Fibroblast of pulmonary artery (primary cell): ENCODE data around the gene ABR.
"Not testable (repeated sequence)": the region's sequence is repeated elsewhere in the genome, so short reads cannot be mapped to it uniquely, and the experiment has no call there.

Experiments
- DNase-seq: peaks from one replicate; pipeline ENCODE4 v3.0.0-alpha.2; 2010; ENCODE audit warnings: low read depth
- H3K4me3 ChIP-seq: replicated peaks from 2 replicates; pipeline ENCODE4 v1.5.1; 2011; ENCODE audit warnings: low read depth, mild to moderate bottlenecking, control low read depth, low read length, moderate library complexity
- CTCF ChIP-seq: IDR thresholded peaks from 2 replicates; pipeline ENCODE4 v1.5.1; 2011; ENCODE audit warnings: mild to moderate bottlenecking, control low read depth, low read length, inconsistent platforms; ENCODE audit errors: missing control alignments

Gene ABR

GRCh38 chr17:975371-975915 lies 204.3 kb downstream of the ABR start:
- no peak overlapping the region for H3K4me3 ChIP-seq
- DNase-seq, result no peak

GRCh38 chr17:974778-975177 lies 205.0 kb downstream of the ABR start:
- H3K4me3 ChIP-seq, DNase-seq: not testable (repeated sequence)

More at GRCh38 chr17:975371-975915, 204.3 kb downstream of the ABR start:
- TF ChIP-seq CTCF, result no peak

- DNase-seq, result no peak
- no peak for TF ChIP-seq CTCF
- H3K4me3 ChIP-seq, result no peak overlapping the region
Observed at GRCh38 chr17:973053-973452, 206.7 kb downstream of the ABR start.

- H3K4me3 ChIP-seq, DNase-seq: not testable (repeated sequence)
Observed at GRCh38 chr17:971861-972260, 207.9 kb downstream of the ABR start.

- TF ChIP-seq CTCF, result no peak
- no peak for DNase-seq
- no peak overlapping the region for H3K4me3 ChIP-seq
Observed at GRCh38 chr17:970364-970763, 209.4 kb downstream of the ABR start.

- H3K4me3 ChIP-seq, result no peak overlapping the region
- no peak for DNase-seq
- TF ChIP-seq CTCF, result no peak
Observed at GRCh38 chr17:969811-970355, 209.9 kb downstream of the ABR start.

GRCh38 chr17:968812-969730 lies 210.7 kb downstream of the ABR start:
- DNase-seq, result no peak
- H3K4me3 ChIP-seq, result no peak overlapping the region
- TF ChIP-seq CTCF, result no peak
